ENCODE data around the gene ADPGK.

Gene ADPGK

DNA sequence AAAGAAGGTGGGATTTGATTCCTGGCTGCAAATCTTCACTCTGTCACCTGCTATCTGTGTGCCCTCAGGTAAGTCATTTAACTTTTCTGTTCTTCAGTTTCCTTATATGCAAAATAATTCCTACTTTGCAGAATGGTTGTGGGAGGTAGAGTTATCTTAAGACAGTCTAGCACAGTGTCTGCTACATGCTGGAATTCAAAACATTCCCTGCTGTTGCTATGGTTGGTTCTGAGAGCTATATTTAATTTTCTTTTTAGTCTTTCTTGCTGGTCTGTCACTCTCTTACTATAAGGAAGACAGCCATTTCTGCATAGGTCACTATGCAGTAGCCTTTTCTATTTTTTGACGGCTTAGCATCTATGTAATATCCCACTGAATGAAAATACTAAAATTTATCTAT is 4.0 kb upstream of the ADPGK start:
- Histone ChIP-seq H3K4me3 (ENCODE audit: low read length in 2 of 2) (no peak overlapping the region), H3K4me1 (ENCODE audit: control insufficient read depth, insufficient read depth, low read length) (peaks cover 11% of the 10 kb centered on the region), H3K36me3 (ENCODE audit: control insufficient read depth in 2 of 2, insufficient read depth in 2 of 2, low read length in 2 of 2) (no peaks in the 10 kb centered on the region), H3K27ac (ENCODE audit: low read length) (no peak overlapping the region), H3K9ac (ENCODE audit: low read length in 2 of 2) (no peak overlapping the region), H3K9me3 (ENCODE audit: control insufficient read depth in 2 of 2, low read length in 2 of 2) (no peaks in the 10 kb centered on the region), H3K27me3 (ENCODE audit: control insufficient read depth in 1 of 2, insufficient read depth in 2 of 2, low read length in 2 of 2) (no peaks in the 10 kb centered on the region)

DNA sequence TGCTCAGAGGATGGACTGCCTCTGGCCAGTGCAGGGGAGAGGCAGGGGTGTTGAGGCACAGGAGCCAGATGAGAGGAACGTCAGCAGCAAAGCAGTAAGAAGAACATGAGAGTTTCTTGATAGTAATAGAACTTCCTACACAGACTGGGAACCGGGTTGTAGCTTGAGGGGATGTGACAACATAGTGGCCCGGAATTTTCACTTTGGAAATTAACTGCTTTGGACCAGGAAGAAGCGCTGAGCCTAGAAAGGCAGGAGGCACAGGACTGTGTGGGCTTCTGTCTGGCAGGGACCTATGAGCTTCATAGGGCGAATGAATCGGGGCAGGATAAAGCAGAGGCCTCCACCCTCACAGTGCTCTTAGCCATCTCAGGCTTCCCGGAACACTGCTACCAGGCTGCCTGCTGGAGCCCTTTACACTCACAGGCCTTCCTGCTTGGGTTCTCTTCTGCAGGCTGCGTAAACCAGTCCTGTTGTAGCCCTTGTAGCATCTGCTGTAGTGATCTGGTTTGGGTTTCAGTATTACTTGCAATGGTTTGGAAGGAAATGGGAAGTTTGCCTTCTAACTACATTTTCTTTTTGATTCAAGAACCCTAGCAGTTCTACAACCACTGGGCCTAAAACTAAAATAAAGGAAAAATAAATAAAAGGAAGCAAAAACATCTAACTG is 3.3 kb upstream of the ADPGK start:
- Histone ChIP-seq H3K27ac (ENCODE audit: low read length) (no peak overlapping the region), H3K27me3 (ENCODE audit: control insufficient read depth in 1 of 2, insufficient read depth in 2 of 2, low read length in 2 of 2) (no peaks in the 10 kb centered on the region), H3K4me3 (ENCODE audit: low read length in 2 of 2) (no peak overlapping the region), H3K36me3 (ENCODE audit: control insufficient read depth in 2 of 2, insufficient read depth in 2 of 2, low read length in 2 of 2) (no peaks in the 10 kb centered on the region), H3K9ac (ENCODE audit: low read length in 2 of 2) (no peak overlapping the region), H3K9me3 (ENCODE audit: control insufficient read depth in 2 of 2, low read length in 2 of 2) (no peaks in the 10 kb centered on the region), H3K4me1 (ENCODE audit: control insufficient read depth, insufficient read depth, low read length) (peaks cover 15% of the 10 kb centered on the region)

DNA sequence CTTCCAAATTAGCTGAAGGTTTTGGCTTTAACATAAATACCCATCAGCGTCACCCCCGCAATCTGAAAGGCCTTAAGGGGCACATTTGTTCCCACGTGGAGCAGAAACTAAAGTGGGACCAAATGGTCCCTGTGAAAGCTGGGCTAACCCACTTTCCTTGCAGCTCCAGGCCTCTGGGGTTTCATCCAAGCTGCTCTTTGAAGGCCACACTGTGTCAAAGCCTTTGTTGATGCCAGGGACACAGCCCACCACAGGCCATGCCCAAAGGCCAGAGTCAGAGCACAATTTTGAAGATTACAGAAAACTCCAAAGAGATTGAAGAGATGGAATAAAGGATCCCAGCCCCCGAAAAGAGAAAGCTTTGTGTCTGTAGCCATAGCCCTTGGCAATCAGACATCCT is 2.7 kb upstream of the ADPGK start:
- no peaks in the 10 kb centered on the region for H3K36me3 ChIP-seq (ENCODE audit: control insufficient read depth in 2 of 2, insufficient read depth in 2 of 2, low read length in 2 of 2)
- H3K27me3 ChIP-seq (ENCODE audit: control insufficient read depth in 1 of 2, insufficient read depth in 2 of 2, low read length in 2 of 2): no peaks in the 10 kb centered on the region
- H3K9me3 ChIP-seq (ENCODE audit: control insufficient read depth in 2 of 2, low read length in 2 of 2): no peaks in the 10 kb centered on the region
- H3K4me3 ChIP-seq (ENCODE audit: low read length in 2 of 2): no peak overlapping the region
- H3K27ac ChIP-seq (ENCODE audit: low read length): no peak overlapping the region
- peaks cover 18% of the 10 kb centered on the region for H3K4me1 ChIP-seq (ENCODE audit: control insufficient read depth, insufficient read depth, low read length)
- H3K9ac ChIP-seq (ENCODE audit: low read length in 2 of 2): no peak overlapping the region

DNA sequence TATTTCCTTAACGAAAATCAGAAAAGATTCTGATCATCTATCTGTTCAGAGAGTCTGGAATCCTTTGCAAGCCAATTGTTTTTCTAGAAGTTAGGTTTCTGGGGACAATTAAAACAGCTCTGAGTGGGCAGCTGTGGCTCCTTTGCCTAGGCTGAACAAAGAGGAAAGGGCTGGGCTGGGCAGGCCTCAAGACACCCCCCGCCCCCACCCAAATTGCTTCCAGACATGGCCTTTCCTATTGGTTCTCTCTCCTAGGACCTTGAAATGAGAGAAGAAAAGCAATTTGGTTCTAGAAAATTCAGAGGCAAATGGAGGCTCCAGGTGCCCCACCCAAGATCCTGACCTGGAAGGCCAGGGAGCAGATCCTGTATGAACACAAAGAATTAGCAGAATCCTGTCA is 2.3 kb upstream of the ADPGK start:
- no peak overlapping the region for H3K4me3 ChIP-seq (ENCODE audit: low read length in 2 of 2)
- H3K9ac ChIP-seq (ENCODE audit: low read length in 2 of 2): no peak overlapping the region
- peaks cover 19% of the 10 kb centered on the region for H3K4me1 ChIP-seq (ENCODE audit: control insufficient read depth, insufficient read depth, low read length)
- H3K9me3 ChIP-seq (ENCODE audit: control insufficient read depth in 2 of 2, low read length in 2 of 2): no peaks in the 10 kb centered on the region
- H3K27me3 ChIP-seq (ENCODE audit: control insufficient read depth in 1 of 2, insufficient read depth in 2 of 2, low read length in 2 of 2): no peaks in the 10 kb centered on the region
- H3K27ac ChIP-seq (ENCODE audit: low read length): no peak overlapping the region
- H3K36me3 ChIP-seq (ENCODE audit: control insufficient read depth in 2 of 2, insufficient read depth in 2 of 2, low read length in 2 of 2): no peaks in the 10 kb centered on the region

DNA sequence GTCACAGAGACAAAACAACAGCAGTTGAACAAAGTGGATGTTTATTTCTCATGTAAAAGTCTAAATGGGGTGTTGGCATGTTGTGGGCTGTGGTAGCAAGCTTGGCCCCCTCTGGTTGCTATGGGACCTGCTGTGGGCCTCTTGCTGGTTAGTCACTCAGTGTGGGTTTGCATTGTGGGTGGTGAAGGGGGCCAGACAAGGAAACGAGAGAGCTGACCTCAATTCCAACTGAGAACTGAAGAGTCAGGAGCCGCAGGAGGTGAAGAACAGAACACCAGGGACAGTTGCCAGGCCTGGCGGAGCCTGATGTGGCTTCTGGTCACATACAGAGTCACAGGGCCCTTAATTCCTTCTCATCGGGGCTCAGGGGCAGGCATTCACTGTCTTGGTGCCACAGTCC is 1.9 kb upstream of the ADPGK start:
- Histone ChIP-seq H3K9me3 (ENCODE audit: control insufficient read depth in 2 of 2, low read length in 2 of 2) (no peaks in the 10 kb centered on the region), H3K4me3 (ENCODE audit: low read length in 2 of 2) (no peak overlapping the region), H3K9ac (ENCODE audit: low read length in 2 of 2) (no peak overlapping the region), H3K36me3 (ENCODE audit: control insufficient read depth in 2 of 2, insufficient read depth in 2 of 2, low read length in 2 of 2) (no peaks in the 10 kb centered on the region), H3K27me3 (ENCODE audit: control insufficient read depth in 1 of 2, insufficient read depth in 2 of 2, low read length in 2 of 2) (no peaks in the 10 kb centered on the region), H3K4me1 (ENCODE audit: control insufficient read depth, insufficient read depth, low read length) (peaks cover 19% of the 10 kb centered on the region), H3K27ac (ENCODE audit: low read length) (peak overlapping the region; percentile 99)

DNA sequence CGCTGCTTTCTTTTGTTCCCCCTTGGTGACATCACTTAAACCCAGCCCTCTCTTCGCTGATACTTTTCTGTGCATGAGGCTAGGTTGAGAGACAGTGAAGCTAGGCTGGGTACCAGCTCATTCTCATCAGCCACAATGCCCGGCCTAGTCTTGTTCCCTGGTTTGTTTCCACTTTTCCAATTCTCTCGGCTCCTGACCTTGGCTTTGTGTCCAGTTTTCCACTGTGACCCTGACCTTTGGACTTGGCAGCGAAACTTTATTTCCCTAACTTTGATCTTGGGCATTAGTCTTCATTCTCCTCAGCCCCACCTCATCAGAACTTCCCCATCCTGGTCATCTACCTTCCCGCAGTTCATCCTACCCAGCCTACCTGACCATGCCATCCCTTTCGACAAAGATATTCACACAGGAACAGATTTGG is 908 bp upstream of the ADPGK start:
- H3K36me3 ChIP-seq (ENCODE audit: control insufficient read depth in 2 of 2, insufficient read depth in 2 of 2, low read length in 2 of 2): no peaks in the 10 kb centered on the region
- peak overlapping the region; percentile 82 to 99 for H3K9ac ChIP-seq (ENCODE audit: low read length in 2 of 2)
- H3K4me3 ChIP-seq (ENCODE audit: low read length in 2 of 2): peak overlapping the region; percentile 75 to 95
- peak overlapping the region; percentile 99 for H3K27ac ChIP-seq (ENCODE audit: low read length)
- H3K27me3 ChIP-seq (ENCODE audit: control insufficient read depth in 1 of 2, insufficient read depth in 2 of 2, low read length in 2 of 2): no peaks in the 10 kb centered on the region
- peaks cover 19% of the 10 kb centered on the region for H3K4me1 ChIP-seq (ENCODE audit: control insufficient read depth, insufficient read depth, low read length)
- H3K9me3 ChIP-seq (ENCODE audit: control insufficient read depth in 2 of 2, low read length in 2 of 2): no peaks in the 10 kb centered on the region

DNA sequence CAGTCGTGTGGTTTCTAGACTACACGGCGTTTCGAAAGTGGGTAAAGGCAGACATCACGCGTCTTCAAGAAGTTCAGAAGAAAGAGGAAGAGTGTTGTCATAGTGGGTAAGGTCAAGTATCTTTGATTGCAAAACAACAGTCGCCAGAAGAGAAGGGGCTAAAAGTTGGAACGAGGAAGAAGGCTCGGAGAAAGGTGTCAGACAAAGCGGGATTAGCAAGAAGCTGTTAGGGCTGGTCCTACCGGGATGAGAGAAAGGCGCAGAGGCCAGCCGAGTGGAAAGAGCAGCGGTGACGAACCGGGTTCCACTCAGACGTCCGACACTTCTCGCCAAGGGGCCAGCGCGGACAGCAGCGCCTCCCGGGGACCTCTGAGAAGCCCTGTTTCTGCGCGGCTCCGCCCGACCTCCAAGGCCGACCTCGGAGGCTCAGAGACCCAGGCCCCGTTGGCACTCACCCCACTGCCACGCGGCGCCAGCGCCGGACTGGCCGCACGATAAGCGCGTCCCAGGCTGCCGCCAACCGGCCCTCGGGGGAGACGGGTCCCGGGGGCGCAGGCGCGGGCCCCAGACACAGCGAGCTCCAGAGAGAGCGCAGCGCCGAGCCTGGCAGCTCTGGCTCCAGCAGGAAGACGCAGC is 436 bp downstream of the ADPGK start:
- H3K9me3 ChIP-seq (ENCODE audit: control insufficient read depth in 2 of 2, low read length in 2 of 2): no peaks in the 10 kb centered on the region
- H3K9ac ChIP-seq (ENCODE audit: low read length in 2 of 2): peak overlapping the region; percentile 82 to 87
- peak overlapping the region; percentile 99 for H3K27ac ChIP-seq (ENCODE audit: low read length)
- H3K27me3 ChIP-seq (ENCODE audit: control insufficient read depth in 1 of 2, insufficient read depth in 2 of 2, low read length in 2 of 2): no peaks in the 10 kb centered on the region
- peaks cover 0 to 2% of the 10 kb centered on the region in 2 donors for H3K36me3 ChIP-seq (ENCODE audit: control insufficient read depth in 2 of 2, insufficient read depth in 2 of 2, low read length in 2 of 2)
- H3K4me1 ChIP-seq (ENCODE audit: control insufficient read depth, insufficient read depth, low read length): peaks cover 19% of the 10 kb centered on the region
- H3K4me3 ChIP-seq (ENCODE audit: low read length in 2 of 2): peak overlapping the region; percentile 75 to 95

DNA sequence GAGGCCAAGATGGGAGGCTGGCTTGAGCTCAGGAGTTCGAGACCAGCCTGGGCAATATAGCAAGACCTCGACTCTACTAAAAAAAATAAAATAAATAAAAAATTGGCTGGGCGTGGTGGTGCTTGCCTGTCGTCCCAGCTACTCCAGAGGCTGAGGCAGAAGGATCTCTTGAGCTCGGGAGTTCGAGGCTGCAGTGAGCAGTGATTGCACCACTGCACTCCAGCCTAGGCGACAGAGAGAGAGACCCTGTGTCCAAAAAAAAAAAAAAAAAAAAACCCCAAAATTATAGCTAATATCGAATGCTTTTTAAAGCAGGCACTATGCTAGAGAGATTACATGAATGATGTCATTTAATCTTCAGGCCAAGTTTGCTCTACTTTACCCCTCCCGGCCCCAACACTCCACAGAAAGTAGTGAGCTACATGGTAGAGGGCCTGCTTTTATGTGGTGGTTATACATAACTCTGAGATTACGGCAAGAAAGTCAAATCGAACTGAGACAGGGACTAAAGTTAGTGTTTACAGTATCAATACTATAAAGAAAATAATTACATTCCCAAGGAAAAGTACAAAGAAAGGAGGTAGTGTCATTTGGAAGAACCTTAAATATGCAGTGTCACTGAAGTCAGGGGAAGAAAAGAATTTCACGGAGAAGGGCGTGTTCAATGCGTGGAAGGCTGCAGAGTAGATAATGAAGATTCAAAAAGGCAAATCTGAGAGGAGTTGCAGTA is 1.1 kb downstream of the ADPGK start:
- Histone ChIP-seq H3K9ac (ENCODE audit: low read length in 2 of 2) (peak overlapping the region; percentile 82 to 87), H3K27me3 (ENCODE audit: control insufficient read depth in 1 of 2, insufficient read depth in 2 of 2, low read length in 2 of 2) (no peaks in the 10 kb centered on the region), H3K36me3 (ENCODE audit: control insufficient read depth in 2 of 2, insufficient read depth in 2 of 2, low read length in 2 of 2) (peaks cover 0 to 2% of the 10 kb centered on the region in 2 donors), H3K4me1 (ENCODE audit: control insufficient read depth, insufficient read depth, low read length) (peaks cover 19% of the 10 kb centered on the region), H3K4me3 (ENCODE audit: low read length in 2 of 2) (peak overlapping the region; percentile 75 to 95), H3K9me3 (ENCODE audit: control insufficient read depth in 2 of 2, low read length in 2 of 2) (no peaks in the 10 kb centered on the region), H3K27ac (ENCODE audit: low read length) (no peak overlapping the region)

DNA sequence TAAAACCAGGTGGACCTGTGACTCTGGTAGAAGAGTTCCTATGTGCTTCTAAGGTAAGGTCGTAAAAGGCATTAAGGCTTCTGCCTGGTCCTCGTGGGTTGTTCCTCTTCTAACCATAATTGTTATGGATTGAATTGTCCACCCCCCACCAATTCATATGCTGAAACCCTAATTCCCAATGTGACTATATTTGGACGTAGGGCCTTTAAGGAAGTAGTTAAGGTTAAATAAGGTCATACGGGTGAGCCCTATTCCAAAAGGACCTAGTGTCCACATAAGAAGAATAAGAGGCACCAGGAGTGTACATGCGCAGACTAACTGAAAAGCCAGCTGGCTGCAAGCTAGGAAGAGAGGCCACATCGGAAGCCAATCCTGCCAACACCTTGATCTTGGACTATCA is 1.9 kb downstream of the ADPGK start:
- H3K9me3 ChIP-seq (ENCODE audit: control insufficient read depth in 2 of 2, low read length in 2 of 2): no peaks in the 10 kb centered on the region
- peaks cover 0 to 2% of the 10 kb centered on the region in 2 donors for H3K36me3 ChIP-seq (ENCODE audit: control insufficient read depth in 2 of 2, insufficient read depth in 2 of 2, low read length in 2 of 2)
- peak overlapping the region in 1 of 2 donors; percentile 95 for H3K4me3 ChIP-seq (ENCODE audit: low read length in 2 of 2)
- H3K27me3 ChIP-seq (ENCODE audit: control insufficient read depth in 1 of 2, insufficient read depth in 2 of 2, low read length in 2 of 2): no peaks in the 10 kb centered on the region
- no peak overlapping the region for H3K27ac ChIP-seq (ENCODE audit: low read length)
- H3K4me1 ChIP-seq (ENCODE audit: control insufficient read depth, insufficient read depth, low read length): peaks cover 19% of the 10 kb centered on the region
- H3K9ac ChIP-seq (ENCODE audit: low read length in 2 of 2): no peak overlapping the region

DNA sequence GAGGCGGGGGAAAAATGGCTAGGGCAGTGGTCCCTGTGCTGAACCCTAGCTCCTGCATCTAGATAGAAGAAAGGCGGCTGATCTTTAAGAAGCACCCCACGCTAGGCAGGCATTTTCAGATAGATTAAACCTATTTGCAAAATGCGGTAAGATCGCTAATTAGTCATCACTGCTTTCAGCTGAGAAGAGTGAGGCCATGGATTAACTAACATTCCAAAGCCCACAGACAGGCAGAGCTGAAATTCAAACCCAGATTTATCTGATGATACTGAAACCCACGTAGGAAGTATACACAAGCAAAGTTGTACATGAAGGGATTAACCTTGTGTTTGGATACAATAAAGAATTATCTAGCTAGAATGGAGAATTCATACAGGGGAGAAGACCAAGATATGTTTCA is 4.8 kb downstream of the ADPGK start:
- no peak overlapping the region for H3K27ac ChIP-seq (ENCODE audit: low read length)
- H3K4me1 ChIP-seq (ENCODE audit: control insufficient read depth, insufficient read depth, low read length): peaks cover 8% of the 10 kb centered on the region
- H3K9ac ChIP-seq (ENCODE audit: low read length in 2 of 2): no peak overlapping the region
- H3K9me3 ChIP-seq (ENCODE audit: control insufficient read depth in 2 of 2, low read length in 2 of 2): no peaks in the 10 kb centered on the region
- no peak overlapping the region for H3K4me3 ChIP-seq (ENCODE audit: low read length in 2 of 2)
- H3K27me3 ChIP-seq (ENCODE audit: control insufficient read depth in 1 of 2, insufficient read depth in 2 of 2, low read length in 2 of 2): no peaks in the 10 kb centered on the region
- H3K36me3 ChIP-seq (ENCODE audit: control insufficient read depth in 2 of 2, insufficient read depth in 2 of 2, low read length in 2 of 2): peaks cover 9 to 11% of the 10 kb centered on the region in 2 donors

Data from stomach smooth muscle (tissue), 2 donors.